Measurements from ENCODE around the gene MAN2B2. TPM values are rescaled to one million over a fixed set of nuclear protein-coding genes. Genes with fewer than 3 reads are reported as not detected.
A peak's percentile ranks its signal among the peaks of the same experiment; 100 is the strongest.

Gene MAN2B2
- total RNA-seq, 2 experiments from 2014 or later: 13.7 to 19.4 TPM

DNA sequence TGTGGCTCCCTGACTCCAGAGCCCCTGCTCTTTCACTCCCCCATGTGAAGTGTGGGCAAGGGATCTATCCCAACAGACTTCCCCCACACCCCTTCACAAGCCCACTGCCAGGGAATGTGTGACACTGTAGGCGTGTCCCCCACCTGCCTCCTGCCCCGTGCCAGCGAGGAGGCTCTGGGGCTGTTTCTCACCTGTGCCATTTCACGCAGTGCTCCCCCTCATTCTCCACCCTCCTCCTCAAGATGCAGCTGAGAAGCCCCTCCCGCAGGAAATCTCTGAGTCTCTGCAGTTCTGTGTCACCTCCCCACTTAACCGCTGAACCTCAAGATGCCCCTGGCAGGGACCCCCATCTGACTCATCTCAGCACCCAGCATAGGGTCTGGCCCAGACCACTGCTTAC is 5.4 kb downstream of the MAN2B2 start:
- BruUV-seq (replicated peaks): no TSS peak
- H3K36me3 ChIP-seq (ENCODE audit: insufficient read depth, low read length): peaks cover 62% of the 10 kb centered on the region
- H3K4me2 ChIP-seq (ENCODE audit: low read length): no peak overlapping the region
- H3K27ac ChIP-seq (ENCODE audit: low read depth, low read length, poor library complexity, severe bottlenecking): no peak overlapping the region
- CTCF ChIA-PET (ENCODE audit: unreplicated experiment): no interaction called here
- peaks cover 13% of the 10 kb centered on the region; the same call in 1 of the 2 replicates for H3K9me3 ChIP-seq (ENCODE audit: low read length)
- no peak for TF ChIP-seq EZH2phosphoT487 (IDR thresholded peaks at IDR 0.05; ENCODE audit: borderline replicate concordance, low read depth, low read length)
- H2AFZ ChIP-seq (ENCODE audit: low read length): no peak overlapping the region
- POLR2A ChIA-PET: no interaction called here
- intact Hi-C loops (cut with micrococcal nuclease; ENCODE audit: unreplicated experiment): no loop called here
- no peaks in the 10 kb centered on the region; the same call in 1 of the 2 replicates for H3K79me2 ChIP-seq (ENCODE audit: insufficient read depth, low read depth, low read length)
- H4K20me1 ChIP-seq (ENCODE audit: insufficient read depth, low read length): no peaks in the 10 kb centered on the region
- no peak for DNase-seq (ENCODE audit: low spot score)
- no peaks in the 10 kb centered on the region for H3K9me2 ChIP-seq (ENCODE audit: insufficient read depth, low read length)
- no peak overlapping the region for H3K4me3 ChIP-seq (ENCODE audit: low read depth, low read length, poor library complexity, severe bottlenecking)
- H3K4me1 ChIP-seq (ENCODE audit: insufficient read depth, low read length, poor library complexity, severe bottlenecking): peaks cover 4% of the 10 kb centered on the region

DNA sequence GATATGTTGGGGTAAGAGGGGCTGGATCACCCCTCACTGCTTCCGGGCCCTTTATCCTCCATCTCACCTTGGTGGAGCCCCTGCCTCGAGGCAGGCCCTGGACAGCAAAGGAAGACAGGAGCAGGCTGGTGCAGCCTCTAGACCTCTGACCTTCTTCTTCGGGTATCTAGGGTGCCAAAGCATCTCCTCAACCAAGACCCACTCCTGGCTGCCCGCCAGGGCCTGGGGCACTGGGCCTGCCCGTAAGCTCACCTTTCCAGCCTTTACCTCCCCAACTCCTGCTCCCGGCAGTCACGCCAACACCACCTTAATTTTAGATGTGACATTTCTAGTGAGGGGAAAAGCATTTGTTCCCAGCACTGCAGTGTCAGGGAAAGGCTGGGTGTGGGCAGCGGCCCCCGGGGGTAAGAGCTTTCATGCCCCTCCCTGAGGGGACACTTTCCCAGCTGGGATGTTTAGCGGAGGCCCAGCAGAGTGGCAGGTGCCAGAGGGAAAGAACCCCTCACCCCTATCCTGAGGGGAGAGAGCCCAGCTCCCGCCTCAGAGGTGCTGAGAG is 6.7 kb downstream of the MAN2B2 start:
- H2AFZ ChIP-seq (ENCODE audit: low read length): no peak overlapping the region
- H3K36me3 ChIP-seq (ENCODE audit: insufficient read depth, low read length): peaks cover 62% of the 10 kb centered on the region
- no TSS peak for BruUV-seq (replicated peaks)
- no peak overlapping the region for H3K4me3 ChIP-seq (ENCODE audit: low read depth, low read length, poor library complexity, severe bottlenecking)
- H3K27ac ChIP-seq (ENCODE audit: low read depth, low read length, poor library complexity, severe bottlenecking): no peak overlapping the region
- no peaks in the 10 kb centered on the region for H4K20me1 ChIP-seq (ENCODE audit: insufficient read depth, low read length)
- H3K9me3 ChIP-seq (ENCODE audit: low read length): peaks cover 13% of the 10 kb centered on the region; the same call in 1 of the 2 replicates
- POLR2A ChIA-PET: no interaction called here
- no peaks in the 10 kb centered on the region for H3K9me2 ChIP-seq (ENCODE audit: insufficient read depth, low read length)
- CTCF ChIA-PET (ENCODE audit: unreplicated experiment): no interaction called here
- intact Hi-C loops (cut with micrococcal nuclease; ENCODE audit: unreplicated experiment): no loop called here
- no peak for DNase-seq (ENCODE audit: low spot score)
- no peaks in the 10 kb centered on the region for H3K4me1 ChIP-seq (ENCODE audit: insufficient read depth, low read length, poor library complexity, severe bottlenecking)
- TF ChIP-seq, protein P1, sequence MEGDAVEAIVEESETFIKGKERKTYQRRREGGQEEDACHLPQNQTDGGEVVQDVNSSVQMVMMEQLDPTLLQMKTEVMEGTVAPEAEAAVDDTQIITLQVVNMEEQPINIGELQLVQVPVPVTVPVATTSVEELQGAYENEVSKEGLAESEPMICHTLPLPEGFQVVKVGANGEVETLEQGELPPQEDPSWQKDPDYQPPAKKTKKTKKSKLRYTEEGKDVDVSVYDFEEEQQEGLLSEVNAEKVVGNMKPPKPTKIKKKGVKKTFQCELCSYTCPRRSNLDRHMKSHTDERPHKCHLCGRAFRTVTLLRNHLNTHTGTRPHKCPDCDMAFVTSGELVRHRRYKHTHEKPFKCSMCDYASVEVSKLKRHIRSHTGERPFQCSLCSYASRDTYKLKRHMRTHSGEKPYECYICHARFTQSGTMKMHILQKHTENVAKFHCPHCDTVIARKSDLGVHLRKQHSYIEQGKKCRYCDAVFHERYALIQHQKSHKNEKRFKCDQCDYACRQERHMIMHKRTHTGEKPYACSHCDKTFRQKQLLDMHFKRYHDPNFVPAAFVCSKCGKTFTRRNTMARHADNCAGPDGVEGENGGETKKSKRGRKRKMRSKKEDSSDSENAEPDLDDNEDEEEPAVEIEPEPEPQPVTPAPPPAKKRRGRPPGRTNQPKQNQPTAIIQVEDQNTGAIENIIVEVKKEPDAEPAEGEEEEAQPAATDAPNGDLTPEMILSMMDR (conservative IDR thresholded peaks at IDR 0.05; ENCODE audit: low read length): no peak
- TF ChIP-seq EZH2phosphoT487 (IDR thresholded peaks at IDR 0.05; ENCODE audit: borderline replicate concordance, low read depth, low read length): no peak
- H3K4me2 ChIP-seq (ENCODE audit: low read length): no peak overlapping the region
- no peaks in the 10 kb centered on the region for H3K79me2 ChIP-seq (ENCODE audit: insufficient read depth, low read depth, low read length)

DNA sequence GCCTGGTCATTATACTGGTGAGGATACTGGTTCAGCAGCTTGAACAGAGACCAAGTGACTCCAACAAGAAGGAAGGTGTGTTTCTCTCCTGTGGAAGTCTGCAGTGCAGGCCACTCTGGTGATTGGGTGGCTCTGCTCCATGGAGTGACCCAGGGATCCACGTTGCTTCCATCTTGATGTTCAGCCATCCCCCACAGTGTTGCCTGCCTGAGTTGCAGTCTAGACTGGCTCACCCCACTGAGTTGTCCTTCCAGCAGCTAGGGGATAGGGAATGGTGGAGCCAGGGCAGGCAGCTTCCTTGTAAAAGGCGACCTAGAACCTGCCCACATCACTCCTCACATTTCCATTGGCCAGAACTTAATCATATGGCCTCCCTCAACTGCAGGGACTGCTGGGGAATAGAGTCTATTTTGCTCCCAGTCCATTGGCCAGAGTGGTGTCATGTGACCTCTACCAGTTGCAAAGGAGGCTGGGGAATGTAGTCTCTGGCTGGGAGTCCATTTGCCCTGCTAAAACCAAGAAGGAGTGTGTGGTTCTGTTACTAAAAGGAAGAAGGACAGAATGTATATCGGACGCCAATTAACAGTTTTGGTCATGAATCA is 8.0 kb downstream of the MAN2B2 start:
- no TSS peak for BruUV-seq (replicated peaks)
- peak; percentile 57 for DNase-seq (ENCODE audit: low spot score)
- TF ChIP-seq, protein P1 (conservative IDR thresholded peaks at IDR 0.05; ENCODE audit: low read length): no peak
- TF ChIP-seq EZH2phosphoT487 (IDR thresholded peaks at IDR 0.05; ENCODE audit: borderline replicate concordance, low read depth, low read length): no peak
- Histone ChIP-seq H3K79me2 (ENCODE audit: insufficient read depth, low read depth, low read length) (no peaks in the 10 kb centered on the region), H3K4me3 (ENCODE audit: low read depth, low read length, poor library complexity, severe bottlenecking) (no peak overlapping the region), H4K20me1 (ENCODE audit: insufficient read depth, low read length) (no peaks in the 10 kb centered on the region), H3K27ac (ENCODE audit: low read depth, low read length, poor library complexity, severe bottlenecking) (no peak overlapping the region), H3K9me2 (ENCODE audit: insufficient read depth, low read length) (no peaks in the 10 kb centered on the region), H3K4me1 (ENCODE audit: insufficient read depth, low read length, poor library complexity, severe bottlenecking) (no peaks in the 10 kb centered on the region), H2AFZ (ENCODE audit: low read length) (no peak overlapping the region), H3K4me2 (ENCODE audit: low read length) (no peak overlapping the region), H3K36me3 (ENCODE audit: insufficient read depth, low read length) (peaks cover 51% of the 10 kb centered on the region), H3K9me3 (ENCODE audit: low read length) (peaks cover 13% of the 10 kb centered on the region; the same call in 1 of the 2 replicates)
- intact Hi-C loops (cut with micrococcal nuclease; ENCODE audit: unreplicated experiment): no loop called here
- ChIA-PET CTCF (ENCODE audit: unreplicated experiment) (interaction anchor here (0.6 to 1.0 kb wide), 2 partner anchors 62 to 1011 kb away, joined by 3 to 10 read pairs; no protein-coding TSS in a partner anchor), POLR2A (no interaction called here)
